Fibroblast of lung (primary cell): Measurements from ENCODE around the gene LGALS7.
"Not testable (repeated sequence)": the region's sequence is repeated elsewhere in the genome, so short reads cannot be mapped to it uniquely, and the experiment has no call there.

Experiments
- CTCF ChIP-seq, 2 donors: IDR thresholded peaks in 1 of 2; conservative IDR thresholded peaks in 1 of 2; 1 replicate in 1 of 2; 2 replicates in 1 of 2; pipeline ENCODE4 v1.5.1; 2011 to 2012; ENCODE audit warnings: low read length in 2 of 2, control low read depth in 1 of 2, inconsistent platforms in 1 of 2, low read depth in 1 of 2, mild to moderate bottlenecking in 1 of 2
- EZH2 ChIP-seq: IDR thresholded peaks from 2 replicates; pipeline ENCODE4 v1.5.1; 2012; ENCODE audit warnings: low read length, control low read depth, mild to moderate bottlenecking; ENCODE audit errors: missing control alignments

GRCh38 chr19:38790507-38791403, 17.4 kb upstream of the LGALS7 start:
- TF ChIP-seq CTCF (conservative IDR thresholded peaks at IDR 0.05 in 1 of 2, IDR thresholded peaks at IDR 0.05 in 1 of 2; ENCODE audit: low read depth in 1 of 2, low read length in 2 of 2); EZH2: not testable (repeated sequence)
